Measurements from ENCODE around the gene PLEKHG1. TPM values are rescaled to one million over a fixed set of nuclear protein-coding genes. Genes with fewer than 3 reads are reported as not detected.

PLEKHG1 gene
- total RNA-seq, 1 experiment from 2014 or later, result 1.4 TPM

DNA sequence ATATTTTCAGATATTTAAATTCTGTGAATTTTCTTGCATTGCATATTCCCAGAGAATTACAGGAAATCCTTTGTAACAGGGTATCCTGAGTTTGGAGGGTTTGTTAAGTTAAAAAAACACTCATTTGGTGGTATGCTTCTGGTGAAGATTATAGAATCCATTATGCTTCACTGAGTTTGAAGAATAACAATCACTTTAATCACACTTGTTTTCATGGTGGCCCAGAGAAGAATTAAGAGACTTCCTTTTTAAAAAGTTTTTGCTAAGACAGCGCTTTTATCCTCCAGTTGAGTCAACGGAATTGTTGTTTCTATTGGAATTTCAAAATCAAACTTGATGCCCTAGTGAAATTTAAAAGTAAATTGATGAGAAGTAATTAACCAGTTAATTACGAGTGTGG lies 17.4 kb downstream of the PLEKHG1 start:
- Histone ChIP-seq H3K27ac (ENCODE audit: low read length) (no peak overlapping the region), H3K36me3 (ENCODE audit: low read depth, low read length) (no peaks in the 10 kb centered on the region), H3K9ac (ENCODE audit: low read length) (no peak overlapping the region), H3F3A (ENCODE audit: low read length, unreplicated experiment) (no peaks in the 10 kb centered on the region), H3K9me3 (ENCODE audit: low read length) (no peaks in the 10 kb centered on the region), H3K4me3 (ENCODE audit: low read length) (no peak overlapping the region), H3K4me1 (ENCODE audit: insufficient read depth, low read length) (no peaks in the 10 kb centered on the region), H3K79me2 (ENCODE audit: low read length) (no peaks in the 10 kb centered on the region), H4K20me1 (ENCODE audit: low read length) (no peaks in the 10 kb centered on the region), H3K4me2 (ENCODE audit: low read length) (no peak overlapping the region), H3K27me3 (ENCODE audit: low read length) (no peaks in the 10 kb centered on the region), H2AFZ (ENCODE audit: low read length) (no peak overlapping the region), H3K9me2 (replicated peaks; ENCODE audit: low read length) (no peaks in the 10 kb centered on the region)
- CTCF ChIA-PET, result no interaction called here
- TF ChIP-seq EZH2 (IDR thresholded peaks at IDR 0.05; ENCODE audit: low read length, unreplicated experiment), result no peak
- TF ChIP-seq EZH2phosphoT487 (IDR thresholded peaks at IDR 0.05; ENCODE audit: borderline replicate concordance, low read length), result no peak
- TF ChIP-seq, protein P1, sequence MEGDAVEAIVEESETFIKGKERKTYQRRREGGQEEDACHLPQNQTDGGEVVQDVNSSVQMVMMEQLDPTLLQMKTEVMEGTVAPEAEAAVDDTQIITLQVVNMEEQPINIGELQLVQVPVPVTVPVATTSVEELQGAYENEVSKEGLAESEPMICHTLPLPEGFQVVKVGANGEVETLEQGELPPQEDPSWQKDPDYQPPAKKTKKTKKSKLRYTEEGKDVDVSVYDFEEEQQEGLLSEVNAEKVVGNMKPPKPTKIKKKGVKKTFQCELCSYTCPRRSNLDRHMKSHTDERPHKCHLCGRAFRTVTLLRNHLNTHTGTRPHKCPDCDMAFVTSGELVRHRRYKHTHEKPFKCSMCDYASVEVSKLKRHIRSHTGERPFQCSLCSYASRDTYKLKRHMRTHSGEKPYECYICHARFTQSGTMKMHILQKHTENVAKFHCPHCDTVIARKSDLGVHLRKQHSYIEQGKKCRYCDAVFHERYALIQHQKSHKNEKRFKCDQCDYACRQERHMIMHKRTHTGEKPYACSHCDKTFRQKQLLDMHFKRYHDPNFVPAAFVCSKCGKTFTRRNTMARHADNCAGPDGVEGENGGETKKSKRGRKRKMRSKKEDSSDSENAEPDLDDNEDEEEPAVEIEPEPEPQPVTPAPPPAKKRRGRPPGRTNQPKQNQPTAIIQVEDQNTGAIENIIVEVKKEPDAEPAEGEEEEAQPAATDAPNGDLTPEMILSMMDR (conservative IDR thresholded peaks at IDR 0.05; ENCODE audit: low read depth, low read length), result no peak
- no TSS peak for BruUV-seq (replicated peaks)
- POLR2A ChIA-PET (ENCODE audit: unreplicated experiment), result no interaction called here
- intact Hi-C loops (cut with micrococcal nuclease), result no loop called here
- no peak for DNase-seq
- no peak for ATAC-seq

GRCh38 chr6:150617496-150618460 lies 18.1 kb downstream of the PLEKHG1 start:
- H3K9ac ChIP-seq (ENCODE audit: low read length), result no peak overlapping the region
- H3K4me1 ChIP-seq (ENCODE audit: insufficient read depth, low read length), result no peaks in the 10 kb centered on the region
- ChIA-PET POLR2A (ENCODE audit: unreplicated experiment) (no interaction called here), CTCF (no interaction called here)
- DNase-seq (no peak), ATAC-seq (no peak)
- H3F3A ChIP-seq (ENCODE audit: low read length, unreplicated experiment), result no peaks in the 10 kb centered on the region
- H3K4me2 ChIP-seq (ENCODE audit: low read length), result no peak overlapping the region
- H3K27me3 ChIP-seq (ENCODE audit: low read length), result no peaks in the 10 kb centered on the region
- H2AFZ ChIP-seq (ENCODE audit: low read length), result no peak overlapping the region
- intact Hi-C loops (cut with micrococcal nuclease), result no loop called here
- no peaks in the 10 kb centered on the region for H3K9me2 ChIP-seq (replicated peaks; ENCODE audit: low read length)
- no peaks in the 10 kb centered on the region for H3K36me3 ChIP-seq (ENCODE audit: low read depth, low read length)
- TF ChIP-seq, protein P1 (conservative IDR thresholded peaks at IDR 0.05; ENCODE audit: low read depth, low read length), result no peak
- TF ChIP-seq EZH2 (IDR thresholded peaks at IDR 0.05; ENCODE audit: low read length, unreplicated experiment) (no peak), EZH2phosphoT487 (IDR thresholded peaks at IDR 0.05; ENCODE audit: borderline replicate concordance, low read length) (no peak)
- H3K27ac ChIP-seq (ENCODE audit: low read length), result no peak overlapping the region
- no TSS peak for BruUV-seq (replicated peaks)
- H3K79me2 ChIP-seq (ENCODE audit: low read length), result no peaks in the 10 kb centered on the region
- H4K20me1 ChIP-seq (ENCODE audit: low read length), result no peaks in the 10 kb centered on the region
- no peaks in the 10 kb centered on the region for H3K9me3 ChIP-seq (ENCODE audit: low read length)
- no peak overlapping the region for H3K4me3 ChIP-seq (ENCODE audit: low read length)

- intact Hi-C loops (cut with micrococcal nuclease), result no loop called here
- no peaks in the 10 kb centered on the region for H4K20me1 ChIP-seq (ENCODE audit: low read length)
- no peaks in the 10 kb centered on the region for H3K79me2 ChIP-seq (ENCODE audit: low read length)
- no peaks in the 10 kb centered on the region for H3K9me3 ChIP-seq (ENCODE audit: low read length)
- no peaks in the 10 kb centered on the region for H3F3A ChIP-seq (ENCODE audit: low read length, unreplicated experiment)
- H3K27ac ChIP-seq (ENCODE audit: low read length), result no peak overlapping the region
- H3K9ac ChIP-seq (ENCODE audit: low read length), result no peak overlapping the region
- H3K4me1 ChIP-seq (ENCODE audit: insufficient read depth, low read length), result no peaks in the 10 kb centered on the region
- DNase-seq (no peak), ATAC-seq (no peak)
- H3K27me3 ChIP-seq (ENCODE audit: low read length), result no peaks in the 10 kb centered on the region
- no peak overlapping the region for H3K4me2 ChIP-seq (ENCODE audit: low read length)
- H3K9me2 ChIP-seq (replicated peaks; ENCODE audit: low read length), result no peaks in the 10 kb centered on the region
- BruUV-seq (replicated peaks), result no TSS peak
- CTCF ChIA-PET, result no interaction called here
- no peak for TF ChIP-seq EZH2 (IDR thresholded peaks at IDR 0.05; ENCODE audit: low read length, unreplicated experiment)
- no peak for TF ChIP-seq EZH2phosphoT487 (IDR thresholded peaks at IDR 0.05; ENCODE audit: borderline replicate concordance, low read length)
- TF ChIP-seq, protein P1 (conservative IDR thresholded peaks at IDR 0.05; ENCODE audit: low read depth, low read length), result no peak
- no peaks in the 10 kb centered on the region for H3K36me3 ChIP-seq (ENCODE audit: low read depth, low read length)
- no peak overlapping the region for H2AFZ ChIP-seq (ENCODE audit: low read length)
- no peak overlapping the region for H3K4me3 ChIP-seq (ENCODE audit: low read length)
- POLR2A ChIA-PET (ENCODE audit: unreplicated experiment), result no interaction called here
Observed at GRCh38 chr6:150619275-150619674, 19.6 kb downstream of the PLEKHG1 start.
